ENCODE data around the gene RNASET2.
A peak's percentile ranks its signal among the peaks of the same experiment; 100 is the strongest.

Gene RNASET2

DNA sequence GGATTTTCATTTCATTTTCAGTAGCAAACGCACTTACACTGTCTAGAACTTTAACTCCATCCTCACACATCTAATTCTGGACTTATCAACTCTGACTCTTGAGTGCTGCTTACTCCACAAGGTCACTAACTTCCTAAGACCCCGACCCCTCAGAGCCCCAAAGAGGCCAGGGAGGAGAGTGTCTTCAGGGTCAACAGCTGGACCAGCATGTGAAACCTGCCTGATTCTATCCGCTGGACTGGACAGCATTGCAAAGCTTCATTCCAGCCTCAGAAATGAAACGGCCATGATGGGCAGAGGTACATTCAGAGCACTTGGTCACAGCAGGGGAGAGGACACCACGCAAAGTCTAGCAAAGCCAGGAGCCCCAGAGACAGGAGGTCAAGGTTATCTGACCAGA, 9.1 kb downstream of the RNASET2 start:
- DNase-seq (ENCODE audit: low spot score) = no peak

DNA sequence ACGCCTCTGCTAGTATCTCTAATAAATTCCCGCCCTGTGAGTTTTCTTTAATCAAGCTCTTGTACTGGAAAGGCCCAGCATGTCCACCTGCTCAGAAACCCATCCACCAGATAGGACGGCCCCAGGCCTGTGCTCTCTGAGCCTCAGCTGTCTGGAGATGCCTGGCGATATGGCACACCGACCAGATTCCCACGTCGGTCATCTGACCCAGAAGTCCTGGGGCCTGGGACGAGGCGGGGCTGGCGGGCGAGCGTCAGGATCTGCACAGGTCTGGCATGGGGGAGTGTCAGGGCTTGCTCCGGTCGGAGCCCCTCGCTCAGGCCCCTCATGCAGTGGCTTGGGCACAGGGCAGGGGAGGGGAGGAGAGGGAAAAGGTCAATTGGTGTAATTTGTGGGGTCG, 10.2 kb downstream of the RNASET2 start:
- no peak for DNase-seq (ENCODE audit: low spot score)

DNA sequence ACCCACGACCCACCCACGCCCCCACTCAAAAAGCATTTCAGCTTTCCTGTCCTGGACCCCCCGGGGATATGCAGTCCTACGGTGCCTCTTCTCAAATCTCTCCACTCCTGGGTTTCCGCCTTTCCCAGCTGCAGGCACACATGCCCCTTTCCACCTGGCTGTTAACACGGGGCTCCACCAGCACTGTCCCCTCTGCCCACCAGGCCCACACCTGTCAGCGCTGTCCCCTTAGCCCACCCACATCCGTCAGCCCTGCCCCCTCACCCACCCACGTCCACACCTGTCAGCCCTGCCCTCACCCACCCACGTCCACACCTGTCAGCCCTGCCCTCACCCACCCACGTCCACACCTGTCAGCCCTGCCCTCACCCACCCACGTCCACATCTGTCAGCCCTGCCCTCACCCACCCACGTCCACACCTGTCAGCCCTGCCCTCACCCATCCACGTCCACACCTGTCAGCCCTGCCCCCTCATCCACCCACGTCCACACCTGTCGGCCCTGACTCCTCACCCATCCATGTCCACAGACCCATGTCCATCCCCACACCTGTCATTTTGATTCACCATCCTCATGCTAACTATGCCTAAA, 11.6 kb downstream of the RNASET2 start:
- no peak for DNase-seq (ENCODE audit: low spot score)

DNA sequence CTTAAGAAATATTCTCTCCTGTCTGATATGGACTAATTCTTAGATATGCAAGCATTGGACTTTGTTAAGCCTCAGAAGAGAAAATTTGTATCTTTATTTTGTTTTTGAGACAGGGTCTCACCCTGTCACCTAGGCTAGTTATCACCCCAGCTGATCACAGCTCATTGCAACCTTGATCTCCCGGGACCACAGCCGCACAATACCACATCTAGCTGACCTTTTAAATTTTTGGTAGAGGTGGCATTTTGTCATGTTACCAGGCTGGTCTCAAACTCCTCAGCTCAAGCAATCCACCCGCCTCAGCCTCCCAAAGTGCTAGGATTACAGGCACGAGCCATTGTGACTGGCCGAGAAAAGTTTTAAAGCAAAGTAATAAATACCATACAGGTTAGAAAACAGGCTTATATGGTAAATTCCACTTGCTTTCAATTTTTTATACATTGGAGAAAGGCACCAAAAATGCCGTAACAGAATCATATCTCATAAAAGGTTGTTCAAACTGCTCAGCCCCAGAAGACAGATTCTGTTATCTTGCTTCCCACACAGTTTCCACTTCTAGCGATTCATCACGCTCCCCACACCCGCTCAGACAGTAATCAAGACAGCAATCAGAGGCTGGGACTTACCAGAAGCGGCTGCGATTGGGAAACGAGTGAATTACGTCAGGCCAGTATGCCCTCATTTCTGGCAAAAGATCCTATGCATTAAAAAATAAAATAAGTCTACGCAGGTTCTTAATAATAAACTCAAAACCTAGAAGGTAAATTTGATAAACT, 13.8 kb downstream of the RNASET2 start:
- no peak for DNase-seq (ENCODE audit: low spot score)

DNA sequence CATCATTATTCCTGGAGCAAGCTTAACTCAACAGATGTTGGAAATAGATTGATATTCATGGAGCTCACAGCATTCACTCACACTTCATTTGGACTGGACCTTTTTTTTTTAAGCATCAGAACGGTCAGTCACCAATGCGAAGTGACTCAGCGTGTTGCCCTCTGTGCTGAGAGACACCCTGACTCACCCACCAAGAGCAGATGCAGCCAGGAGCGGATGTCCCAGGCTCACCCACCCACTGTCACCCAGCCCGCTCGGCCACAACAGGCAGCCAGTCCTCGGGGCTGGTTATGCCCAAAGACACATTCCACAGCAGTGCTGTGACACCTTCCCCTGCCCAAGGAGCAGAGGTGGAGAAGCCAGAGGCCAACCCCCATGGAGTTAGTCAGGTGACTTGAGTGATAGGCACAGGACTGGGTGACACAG, 15.7 kb downstream of the RNASET2 start:
- no peak for DNase-seq (ENCODE audit: low spot score)

DNA sequence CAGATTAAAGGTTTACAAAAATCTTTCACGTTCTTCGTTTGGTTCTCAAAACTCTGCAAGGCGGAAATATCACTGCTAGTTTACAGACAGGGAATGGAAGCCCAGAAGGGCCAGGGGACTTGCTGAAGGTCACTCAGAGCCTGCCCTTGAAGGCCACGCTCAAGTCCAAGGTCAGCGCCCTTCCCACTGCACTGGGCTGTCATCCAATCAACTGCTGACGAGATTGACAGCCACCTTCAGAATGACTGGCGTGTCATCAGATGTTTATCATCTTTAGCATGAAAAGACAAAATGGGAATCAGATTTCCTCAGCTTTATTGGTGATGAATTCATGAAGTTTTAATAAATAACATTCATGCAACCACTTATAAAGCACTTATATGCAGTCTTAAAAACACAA, 16.5 kb downstream of the RNASET2 start:
- no peak for DNase-seq (ENCODE audit: low spot score)

DNA sequence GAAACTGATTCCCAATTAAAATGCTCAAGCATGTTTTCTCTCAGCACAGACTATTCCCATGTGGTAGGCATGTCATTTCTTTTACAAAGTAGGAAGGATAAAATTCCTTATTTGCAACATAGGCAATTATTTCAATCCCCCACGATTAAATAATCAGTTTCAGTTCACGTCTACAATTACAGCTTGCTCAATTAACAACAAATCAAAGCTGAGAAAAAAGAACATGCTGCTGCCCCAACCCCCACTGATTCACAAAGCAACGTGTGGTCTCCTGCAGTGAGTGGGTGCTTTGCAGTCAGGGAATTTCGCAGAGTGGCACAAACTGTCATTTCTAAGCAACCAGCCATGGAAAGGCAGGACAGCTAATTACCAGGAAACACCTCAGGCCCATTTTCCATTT, 17.0 kb downstream of the RNASET2 start:
- DNase-seq (ENCODE audit: low spot score) = no peak

DNA sequence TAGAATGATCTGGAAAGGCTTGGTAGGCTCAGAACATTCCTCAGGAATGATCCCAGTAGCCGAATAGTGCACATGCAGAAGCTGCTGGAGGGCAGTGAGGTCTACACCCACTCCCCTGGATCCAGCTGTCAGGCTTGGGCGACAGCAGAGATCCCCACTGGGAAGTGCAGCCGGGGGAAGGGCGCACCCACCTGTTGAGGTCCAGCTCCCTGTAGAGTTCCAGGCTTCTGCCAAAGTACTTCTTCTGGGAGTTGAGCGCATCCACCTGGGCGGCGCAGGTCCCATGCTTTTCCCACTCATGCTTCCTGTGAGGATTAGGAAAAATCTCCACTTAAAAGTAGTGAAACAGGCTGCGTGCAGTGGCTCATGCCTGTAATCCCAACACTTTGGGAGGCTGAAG, 17.6 kb downstream of the RNASET2 start:
- DNase-seq (ENCODE audit: low spot score) = no peak

DNA sequence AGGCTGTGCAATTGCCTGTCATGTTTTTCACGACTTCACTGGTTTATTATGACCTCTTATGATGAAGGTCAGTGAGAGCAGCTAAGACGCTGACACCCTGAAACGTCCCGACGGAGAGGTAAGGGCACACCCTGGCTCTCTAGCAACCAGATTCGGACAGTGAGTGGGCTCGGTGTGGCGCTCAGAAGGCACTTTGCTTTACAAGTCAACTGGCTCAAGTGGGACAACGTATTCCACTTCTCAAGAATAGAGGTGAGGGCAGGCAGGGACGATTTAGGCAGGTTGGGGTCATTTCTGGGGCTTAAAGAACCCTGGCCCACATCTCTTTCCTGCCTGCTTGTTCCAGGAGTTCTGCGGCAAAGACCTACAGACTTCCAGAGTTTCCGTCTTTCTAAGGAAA, 18.2 kb downstream of the RNASET2 start:
- no peak for DNase-seq (ENCODE audit: low spot score)

DNA sequence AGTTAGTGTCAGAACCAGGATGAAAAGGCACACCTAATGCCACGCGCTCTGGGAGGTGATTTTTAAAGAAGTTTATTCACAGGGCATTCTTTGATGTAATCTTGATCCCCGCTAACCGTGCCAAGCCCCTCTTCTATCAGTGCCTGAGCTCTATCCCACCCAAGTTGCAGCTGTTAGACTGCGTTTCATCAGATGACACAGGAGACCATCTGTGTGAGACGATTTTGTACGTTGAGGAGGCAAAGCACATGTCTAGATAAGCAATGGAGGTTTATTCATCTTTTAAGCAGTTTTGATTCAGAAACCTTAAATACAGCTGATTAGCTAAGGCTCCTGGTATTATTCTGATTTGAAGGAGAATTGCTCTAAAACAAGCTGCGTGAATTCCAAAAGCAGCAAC, 18.6 kb downstream of the RNASET2 start:
- no peak for DNase-seq (ENCODE audit: low spot score)

DNA sequence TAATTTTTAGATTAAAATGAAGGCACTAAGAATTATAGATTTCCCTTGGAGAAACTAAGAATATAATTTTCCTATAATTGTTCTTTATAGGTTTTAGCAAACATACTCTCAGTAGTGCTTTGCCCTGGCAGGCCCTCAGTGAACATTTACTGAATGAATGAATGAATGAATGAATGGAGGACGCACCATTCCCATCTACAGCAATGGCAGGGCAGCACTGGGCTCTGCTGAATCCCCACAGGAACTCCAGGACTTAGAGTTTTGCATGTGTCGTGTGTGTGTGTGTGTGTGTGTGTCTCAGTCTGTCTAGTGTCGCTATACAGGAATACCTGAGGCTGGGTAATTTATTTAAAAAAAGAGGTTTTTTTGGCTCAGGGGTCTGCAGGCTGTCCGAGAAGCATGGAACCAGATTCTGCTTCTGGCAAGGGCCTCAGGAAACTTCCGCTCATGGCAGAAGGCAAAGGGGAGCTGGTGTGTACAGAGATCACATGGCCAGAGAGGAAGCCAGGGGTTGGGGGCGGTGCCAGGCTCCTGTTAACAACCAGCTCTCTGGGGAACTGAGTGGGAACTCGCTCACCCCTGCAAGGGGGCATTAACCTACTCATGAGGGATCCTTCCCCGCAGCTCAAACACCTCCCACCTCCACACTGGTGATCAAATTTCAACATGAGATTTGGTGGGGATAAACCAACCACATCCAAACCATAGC, 20.1 kb downstream of the RNASET2 start:
- DNase-seq (ENCODE audit: low spot score) = no peak

DNA sequence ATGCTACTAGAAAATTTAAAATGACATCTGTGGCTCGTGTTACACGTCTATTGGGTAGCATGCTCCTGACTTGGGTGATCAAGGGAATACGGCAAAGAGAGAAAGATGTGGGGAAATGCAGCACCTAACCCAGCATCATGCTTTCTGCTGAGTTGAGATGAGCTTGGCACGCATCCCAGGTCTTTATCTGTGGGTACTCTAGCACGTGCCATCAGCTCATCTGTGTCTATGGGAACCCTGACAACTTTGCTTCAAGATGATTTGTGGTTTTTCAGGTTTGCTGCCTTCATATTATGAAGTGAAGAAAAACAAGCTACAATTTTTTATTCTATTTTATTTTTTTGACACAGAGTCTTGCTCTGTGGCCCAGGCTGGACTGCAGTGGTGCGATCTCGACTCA, 21.0 kb downstream of the RNASET2 start:
- no peak for DNase-seq (ENCODE audit: low spot score)

DNA sequence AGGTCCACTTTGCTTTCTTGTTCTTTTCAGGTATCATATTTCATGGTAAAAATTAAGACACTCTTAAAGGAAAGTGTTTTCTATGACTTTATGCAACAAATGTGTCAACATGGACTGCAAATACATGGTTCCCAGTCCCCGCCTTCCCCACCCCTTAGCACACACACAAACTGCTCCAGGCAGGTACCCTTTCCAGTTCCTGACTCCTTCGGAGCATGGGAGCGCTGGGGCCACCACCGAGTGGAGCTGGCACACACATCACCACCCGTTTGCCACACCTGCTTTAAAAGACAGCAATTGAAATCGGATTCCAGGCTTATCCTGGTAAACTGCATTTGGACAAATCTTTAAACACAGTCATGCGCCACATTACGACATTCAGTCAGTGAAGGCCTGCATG, 22.2 kb downstream of the RNASET2 start:
- no peak for DNase-seq (ENCODE audit: low spot score)

DNA sequence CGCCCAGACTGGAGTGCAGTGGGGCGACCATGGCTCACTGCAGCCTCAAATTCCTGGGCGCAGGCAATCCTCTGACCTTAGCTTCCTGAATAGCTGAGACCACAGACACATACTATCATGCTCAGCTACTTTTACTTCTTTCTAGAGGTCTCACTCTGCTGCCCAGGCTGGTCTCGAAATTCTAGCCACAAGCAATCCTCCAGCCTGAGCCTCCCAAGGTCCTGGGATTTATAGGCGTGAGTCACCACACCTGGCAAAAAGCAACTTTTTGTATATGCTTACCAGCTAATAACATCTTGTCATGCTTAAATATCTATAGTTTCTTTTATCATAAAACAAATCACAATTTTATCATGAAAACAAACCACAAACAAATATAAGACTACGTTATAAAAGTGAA, 23.0 kb downstream of the RNASET2 start:
- no peak for DNase-seq (ENCODE audit: low spot score)

DNA sequence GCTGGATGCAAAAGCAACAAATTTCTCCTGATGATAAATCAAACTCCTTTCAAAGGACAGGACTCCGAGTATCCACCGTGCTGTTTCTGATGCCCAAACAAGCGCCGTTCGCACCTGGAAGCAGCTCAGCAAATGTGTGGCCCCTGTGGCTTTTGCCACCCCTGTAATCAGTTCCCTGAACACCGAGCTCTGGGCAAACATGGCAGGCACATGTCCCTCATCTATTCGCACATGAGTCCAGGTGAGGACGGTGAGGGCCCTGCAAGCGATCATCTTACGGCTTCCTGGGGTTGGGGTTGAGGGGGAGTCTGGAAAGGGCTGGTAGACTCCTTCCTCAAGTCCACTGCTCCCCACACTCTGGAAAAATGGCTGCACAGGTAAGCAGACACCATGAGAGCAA, 23.7 kb downstream of the RNASET2 start:
- DNase-seq (ENCODE audit: low spot score) = no peak

DNA sequence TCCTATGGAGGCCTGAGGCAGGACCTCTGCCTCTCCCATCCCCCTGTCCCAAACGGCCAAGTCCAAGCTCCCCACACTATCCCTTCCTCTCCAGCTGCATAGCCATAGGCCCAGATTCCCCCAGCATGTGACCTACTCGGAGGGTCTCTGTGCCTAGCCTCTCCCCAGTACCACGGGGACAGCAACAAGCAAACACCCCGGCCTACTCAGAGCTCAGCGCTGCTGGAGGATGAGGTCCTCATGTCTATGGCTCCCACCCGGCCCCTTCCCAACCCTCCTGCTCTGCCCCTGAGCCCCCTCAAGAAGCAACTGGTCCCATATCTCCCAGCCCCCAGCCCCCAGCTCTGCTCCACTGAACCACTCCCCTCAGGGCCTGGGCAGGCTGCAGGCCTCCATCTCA, 24.2 kb downstream of the RNASET2 start:
- DNase-seq (ENCODE audit: low spot score) = no peak

DNA sequence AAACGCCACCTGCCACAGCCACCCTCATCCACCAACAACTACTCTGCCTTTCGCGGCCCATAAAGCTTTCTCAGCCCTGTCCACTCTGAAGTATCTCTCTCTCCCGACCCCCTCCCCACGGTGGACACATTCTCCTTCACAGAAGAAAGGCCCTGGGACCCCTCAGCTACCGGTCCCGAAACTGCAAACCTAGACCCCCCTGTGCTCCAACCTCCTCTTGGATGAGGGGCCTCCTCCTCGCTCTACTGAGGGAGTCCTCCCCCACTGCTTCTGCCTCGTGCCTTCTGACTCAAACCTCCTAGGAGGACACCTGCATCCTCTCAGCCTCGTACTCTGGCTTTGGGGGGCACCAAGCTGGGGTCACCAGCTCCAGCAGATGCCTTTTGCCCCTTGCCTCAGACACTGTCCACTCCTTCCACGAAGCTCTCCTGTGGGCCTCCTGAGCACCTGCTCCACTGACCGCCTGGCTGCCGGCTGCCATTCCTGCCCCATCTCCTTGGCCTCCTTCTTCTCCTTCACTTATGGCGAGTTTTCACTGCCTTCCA, 24.9 kb downstream of the RNASET2 start:
- DNase-seq (ENCODE audit: low spot score) = no peak

DNA sequence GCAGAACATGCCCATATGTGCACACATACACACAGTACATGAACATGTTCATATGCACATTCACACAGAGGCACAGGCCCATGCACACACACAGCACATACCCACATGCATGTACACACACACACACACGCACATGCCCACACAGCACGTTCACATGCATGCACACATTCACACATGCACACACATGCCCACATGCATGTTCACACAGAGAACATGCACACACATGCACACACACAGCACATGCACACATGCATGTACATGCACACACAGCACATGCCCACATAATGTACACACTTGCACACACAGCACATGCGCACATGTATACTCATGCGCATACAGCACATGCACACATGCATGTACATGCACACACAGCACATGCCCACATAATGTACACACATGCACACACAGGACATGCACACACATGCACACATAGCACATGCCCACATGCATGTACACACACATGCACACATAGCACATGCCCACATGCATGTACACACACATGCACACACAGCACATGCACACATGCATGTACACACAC, 25.9 kb downstream of the RNASET2 start:
- DNase-seq (ENCODE audit: low spot score) = no peak

DNA sequence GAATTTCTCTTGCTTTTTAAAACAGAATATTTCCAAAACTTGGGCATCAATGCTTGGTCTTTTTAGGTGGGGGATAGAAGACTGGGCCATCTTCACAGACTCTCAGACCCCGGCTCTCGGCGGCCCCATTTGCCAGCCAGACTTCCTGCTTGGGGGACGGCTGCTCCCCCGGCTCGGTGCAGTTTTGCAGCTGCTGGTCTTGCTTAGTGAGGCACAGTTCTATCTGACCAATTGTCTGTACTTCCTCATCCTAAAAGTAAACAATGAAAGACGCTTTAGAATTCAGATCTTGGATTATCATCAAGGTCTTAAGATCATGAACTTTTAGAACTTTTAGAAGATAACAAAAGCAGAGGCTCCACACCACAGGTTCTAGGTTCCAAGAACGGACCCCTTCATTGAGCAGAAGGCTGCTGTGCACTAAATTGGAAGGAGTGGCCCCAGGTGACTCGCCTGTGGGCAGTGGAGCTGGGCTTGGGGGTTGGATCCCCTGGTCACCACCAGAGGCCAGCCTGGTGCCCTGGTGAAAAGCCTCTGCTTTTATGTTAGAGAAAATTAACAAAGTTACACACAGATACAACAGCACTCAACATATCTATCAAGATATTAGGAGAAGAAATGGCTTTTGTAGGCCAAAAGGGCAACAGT, 26.7 kb downstream of the RNASET2 start:
- DNase-seq (ENCODE audit: low spot score) = peak; percentile 29

DNA sequence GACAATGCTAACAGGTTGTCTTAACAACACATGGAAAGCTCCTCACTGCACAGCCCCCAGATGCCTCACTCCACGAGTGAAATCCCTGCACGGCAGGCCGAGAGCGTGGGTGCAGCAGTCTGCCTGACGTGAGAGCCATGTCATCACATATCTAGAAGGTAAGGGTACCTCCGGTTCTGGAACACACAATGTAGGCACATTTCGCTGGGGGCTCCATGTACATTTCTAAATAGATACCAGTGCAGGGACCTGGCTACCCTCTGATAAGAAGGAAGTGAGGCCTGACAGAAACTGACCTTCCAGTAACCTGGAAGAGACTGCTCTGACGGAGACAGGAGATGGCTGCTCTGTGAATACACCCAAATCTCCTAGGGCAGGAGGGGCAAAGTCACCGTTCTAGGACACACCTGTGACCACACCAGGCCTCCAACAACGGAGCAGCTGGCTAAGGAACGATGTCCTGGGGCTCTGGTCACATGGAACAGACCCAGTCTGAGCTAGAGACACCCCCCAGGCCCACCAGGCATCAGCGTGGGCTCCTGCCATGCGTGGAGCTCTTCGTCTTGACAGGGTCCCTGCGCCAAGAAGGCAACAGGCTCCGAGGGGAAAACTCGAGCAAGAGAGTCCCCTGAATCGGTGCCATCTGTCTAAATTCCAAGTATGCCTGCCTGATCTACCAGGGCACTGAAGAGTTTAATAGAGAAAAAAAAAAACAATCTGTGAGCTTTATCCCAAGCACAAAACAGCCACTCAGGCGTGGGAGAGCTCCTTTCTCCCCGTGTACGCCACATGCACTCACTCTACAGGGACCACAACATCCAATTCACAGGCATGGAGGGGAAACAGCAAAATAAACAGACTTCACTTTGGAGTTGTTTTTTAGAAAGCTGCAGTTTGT, 27.5 kb downstream of the RNASET2 start:
- no peak for DNase-seq (ENCODE audit: low spot score)

DNA sequence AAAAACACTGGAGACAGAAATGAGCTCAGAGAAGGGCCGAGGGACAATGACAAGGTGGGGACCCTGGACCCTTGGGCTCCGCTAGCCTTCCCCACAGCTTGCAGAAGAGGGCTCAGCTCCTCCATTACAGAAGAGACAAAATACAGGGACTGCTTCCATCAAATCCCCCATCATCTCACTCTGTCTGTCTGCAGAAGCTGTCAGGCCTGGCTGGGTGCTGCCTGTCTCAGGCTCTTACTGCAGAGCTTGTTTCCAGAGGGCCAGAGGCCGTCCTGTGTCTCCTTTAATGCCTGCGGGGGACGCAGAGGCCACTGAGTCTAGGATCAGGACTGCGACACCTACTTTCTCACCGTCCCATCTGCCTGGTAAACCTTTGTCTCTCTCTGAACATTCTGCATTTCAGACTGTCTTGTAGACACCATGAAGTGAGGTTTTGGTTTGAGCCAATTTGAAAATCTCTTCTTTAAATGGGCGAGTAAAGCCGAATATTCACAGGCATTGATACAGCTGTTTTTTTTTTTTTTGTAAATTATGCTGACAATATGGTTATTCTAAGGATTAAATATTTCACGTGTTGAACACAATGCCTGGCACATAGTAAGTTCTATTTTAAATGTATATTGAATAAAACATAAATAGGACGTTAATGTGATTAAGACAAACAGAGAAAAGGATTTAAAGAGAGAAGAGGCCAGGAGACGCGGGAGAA, 28.3 kb downstream of the RNASET2 start:
- no peak for DNase-seq (ENCODE audit: low spot score)

Data from germinal center (tissue), 1 donor.